ACC112 (cell line): ENCODE data around the gene LYPD6B.

ENCODE experiments used
- H2AFZ ChIP-seq: fragments of 200-600 bp; sonication (generic); one replicate; pipeline ENCODE4 v1.6.0; 2017; ENCODE audit warnings: antibody characterized with exemption, low read length; ENCODE audit not compliant: unreplicated experiment
- H3K27ac ChIP-seq: fragments of 200-600 bp; sonication (generic); 2 replicates; pipeline ENCODE4 v1.5.1; 2014; ENCODE audit warnings: low read depth, mild to moderate bottlenecking, antibody characterized with exemption, low read length, moderate library complexity
- H3K27me3 ChIP-seq: fragments of 200-600 bp; sonication (generic); 2 replicates; pipeline ENCODE4 v1.6.1; 2014; ENCODE audit warnings: mild to moderate bottlenecking, antibody characterized with exemption, low read length, moderate library complexity, mixed read lengths; ENCODE audit not compliant: insufficient read depth
- H3K36me3 ChIP-seq: fragments of 200-600 bp; sonication (generic); 2 replicates; pipeline ENCODE4 v1.6.1; 2016; ENCODE audit warnings: mild to moderate bottlenecking, antibody characterized with exemption, low read length, moderate library complexity, mixed read lengths; ENCODE audit not compliant: insufficient read depth
- H3K4me1 ChIP-seq: fragments of 200-600 bp; sonication (generic); one replicate; pipeline ENCODE4 v1.6.1; 2016; ENCODE audit warnings: low read length, mixed read lengths; ENCODE audit not compliant: insufficient read depth, unreplicated experiment, control insufficient read depth
- H3K4me3 ChIP-seq: fragments of 200-600 bp; sonication (generic); 2 replicates; pipeline ENCODE4 v1.5.1; 2014; ENCODE audit warnings: mild to moderate bottlenecking, low read depth, low read length
- H3K79me2 ChIP-seq: fragments of 200-600 bp; sonication (generic); one replicate; pipeline ENCODE4 v1.6.0; 2016; ENCODE audit warnings: low read length; ENCODE audit not compliant: control insufficient read depth, unreplicated experiment, insufficient read depth

The LYPD6B gene

DNA sequence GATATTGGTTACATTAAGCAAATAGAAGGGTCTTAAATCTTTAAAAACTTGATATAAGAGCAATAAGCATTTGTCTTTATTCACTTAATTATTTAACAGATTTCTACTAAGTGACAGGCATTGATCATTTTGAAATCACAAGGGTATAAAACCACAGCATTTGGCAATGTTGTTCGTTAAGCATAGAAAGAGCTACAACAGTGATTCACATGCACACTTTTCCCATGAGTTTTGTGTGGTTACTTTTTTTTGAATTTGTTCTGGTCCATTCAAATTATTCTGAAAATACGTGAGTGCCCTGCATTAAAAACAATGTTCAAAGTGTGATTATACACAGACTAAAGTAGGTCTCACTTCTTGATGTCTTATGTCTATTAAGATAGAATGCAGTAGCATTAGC is 52.2 kb downstream of the LYPD6B start:
- no peak overlapping the region for H2AFZ ChIP-seq

DNA sequence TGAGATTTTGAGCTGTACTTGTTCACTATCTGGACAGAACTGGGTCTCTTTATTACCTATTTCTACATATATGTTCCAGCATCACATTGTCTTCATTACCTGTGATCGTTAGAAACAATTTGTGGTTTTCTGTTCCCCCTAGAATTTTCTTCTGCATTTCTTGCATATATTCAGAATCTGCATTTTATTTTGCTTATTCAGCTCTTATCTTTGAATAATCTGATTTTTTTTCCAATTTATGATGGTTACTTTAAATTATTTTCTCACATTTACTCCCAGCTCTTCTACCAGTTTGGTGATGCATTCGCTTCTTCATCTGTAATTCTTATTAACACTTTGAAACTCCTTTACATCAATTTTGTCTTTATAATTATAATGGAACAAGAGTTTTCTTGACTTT is 55.1 kb downstream of the LYPD6B start:
- Histone ChIP-seq H3K4me3 (no peak overlapping the region), H3K4me1 (no peaks in the 10 kb centered on the region), H3K36me3 (no peaks in the 10 kb centered on the region), H3K27me3 (no peaks in the 10 kb centered on the region), H2AFZ (no peak overlapping the region), H3K27ac (no peak overlapping the region), H3K79me2 (no peaks in the 10 kb centered on the region)

More for the DNA sequence above, 52.2 kb downstream of the LYPD6B start:
- Histone ChIP-seq H3K79me2 (no peaks in the 10 kb centered on the region), H3K27me3 (no peaks in the 10 kb centered on the region), H3K4me3 (no peak overlapping the region), H3K27ac (no peak overlapping the region), H3K36me3 (no peaks in the 10 kb centered on the region), H3K4me1 (no peaks in the 10 kb centered on the region)

DNA sequence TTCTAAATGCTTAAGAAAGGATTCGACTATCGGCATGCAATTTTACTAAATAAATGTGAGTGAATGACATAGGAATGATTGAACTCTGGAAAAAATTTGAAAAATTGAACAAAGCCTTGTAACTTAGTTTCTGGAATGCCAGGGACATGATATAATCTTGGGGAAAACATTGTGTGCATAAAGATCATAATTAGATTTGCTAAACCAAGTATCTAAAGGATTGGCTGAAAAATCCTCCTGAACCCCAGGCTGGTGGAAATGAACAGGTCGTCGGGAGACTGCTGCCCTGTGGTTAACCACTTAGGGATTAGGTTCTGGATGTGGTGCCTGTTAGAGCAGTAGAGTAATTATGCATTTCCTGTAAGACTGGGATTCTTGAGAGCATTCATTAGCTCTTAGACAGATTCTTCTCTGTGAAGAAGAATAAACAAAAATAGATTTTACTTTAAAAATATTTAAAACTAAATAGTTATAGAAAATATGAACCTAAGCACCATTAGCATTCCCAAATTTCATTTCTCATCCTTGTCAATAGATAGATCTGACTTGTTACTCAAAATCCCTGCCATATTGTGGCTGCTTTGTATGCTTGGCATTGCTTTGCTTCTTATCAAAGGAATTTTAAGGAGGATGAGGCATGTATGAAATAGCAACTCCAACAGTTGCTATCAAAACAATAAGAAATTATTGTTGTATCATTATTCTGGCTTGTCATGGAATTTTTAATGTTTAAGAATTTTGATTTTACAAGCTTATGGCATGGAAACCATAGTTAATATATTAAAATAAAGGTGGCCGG is 55.9 kb downstream of the LYPD6B start:
- Histone ChIP-seq H3K36me3 (no peaks in the 10 kb centered on the region), H3K27ac (no peak overlapping the region), H2AFZ (no peak overlapping the region), H3K79me2 (no peaks in the 10 kb centered on the region), H3K4me1 (no peaks in the 10 kb centered on the region), H3K27me3 (no peaks in the 10 kb centered on the region), H3K4me3 (no peak overlapping the region)

DNA sequence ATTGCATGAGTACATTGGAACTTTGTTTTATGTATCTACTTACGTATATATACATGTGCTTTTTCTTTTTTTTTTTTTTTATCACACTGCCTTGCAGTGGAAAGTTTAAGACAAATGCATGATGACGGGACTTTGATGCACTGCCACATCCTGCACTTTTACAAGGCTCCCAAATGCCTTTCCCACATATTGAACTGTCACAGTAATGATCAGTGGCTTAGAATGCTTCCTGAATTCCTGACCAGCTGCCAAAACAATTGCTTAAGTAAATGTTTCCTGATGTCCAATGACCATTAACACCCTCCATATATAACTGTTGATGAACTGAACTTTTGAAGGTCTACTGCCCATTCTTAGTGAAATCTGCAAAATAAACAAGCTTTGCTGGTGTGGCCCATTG is 60.2 kb downstream of the LYPD6B start:
- Histone ChIP-seq H3K4me1 (no peaks in the 10 kb centered on the region), H3K4me3 (no peak overlapping the region), H2AFZ (no peak overlapping the region), H3K27me3 (no peaks in the 10 kb centered on the region), H3K79me2 (no peaks in the 10 kb centered on the region), H3K36me3 (no peaks in the 10 kb centered on the region), H3K27ac (no peak overlapping the region)

DNA sequence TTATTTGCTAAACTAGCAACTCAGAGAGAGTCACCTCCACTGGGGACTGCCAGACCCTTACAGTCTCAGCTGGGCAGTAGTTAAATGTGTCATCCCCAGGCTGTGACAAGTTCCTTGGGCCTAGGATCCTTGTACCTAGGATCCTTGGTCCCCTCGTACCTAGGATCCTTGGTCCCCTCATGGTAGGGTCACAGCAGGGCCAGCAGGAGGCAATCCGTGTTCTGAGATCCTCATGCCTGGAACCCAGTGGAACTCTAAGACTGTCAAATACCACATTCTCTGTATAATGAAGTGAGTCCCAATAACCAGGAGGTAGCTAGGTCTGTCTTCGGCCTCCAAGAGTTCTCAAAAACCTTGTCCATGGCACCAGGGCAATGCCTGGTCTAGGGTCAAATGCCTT is 60.8 kb downstream of the LYPD6B start:
- H3K4me1 ChIP-seq = no peaks in the 10 kb centered on the region
- no peaks in the 10 kb centered on the region for H3K79me2 ChIP-seq
- H3K27me3 ChIP-seq = no peaks in the 10 kb centered on the region

DNA sequence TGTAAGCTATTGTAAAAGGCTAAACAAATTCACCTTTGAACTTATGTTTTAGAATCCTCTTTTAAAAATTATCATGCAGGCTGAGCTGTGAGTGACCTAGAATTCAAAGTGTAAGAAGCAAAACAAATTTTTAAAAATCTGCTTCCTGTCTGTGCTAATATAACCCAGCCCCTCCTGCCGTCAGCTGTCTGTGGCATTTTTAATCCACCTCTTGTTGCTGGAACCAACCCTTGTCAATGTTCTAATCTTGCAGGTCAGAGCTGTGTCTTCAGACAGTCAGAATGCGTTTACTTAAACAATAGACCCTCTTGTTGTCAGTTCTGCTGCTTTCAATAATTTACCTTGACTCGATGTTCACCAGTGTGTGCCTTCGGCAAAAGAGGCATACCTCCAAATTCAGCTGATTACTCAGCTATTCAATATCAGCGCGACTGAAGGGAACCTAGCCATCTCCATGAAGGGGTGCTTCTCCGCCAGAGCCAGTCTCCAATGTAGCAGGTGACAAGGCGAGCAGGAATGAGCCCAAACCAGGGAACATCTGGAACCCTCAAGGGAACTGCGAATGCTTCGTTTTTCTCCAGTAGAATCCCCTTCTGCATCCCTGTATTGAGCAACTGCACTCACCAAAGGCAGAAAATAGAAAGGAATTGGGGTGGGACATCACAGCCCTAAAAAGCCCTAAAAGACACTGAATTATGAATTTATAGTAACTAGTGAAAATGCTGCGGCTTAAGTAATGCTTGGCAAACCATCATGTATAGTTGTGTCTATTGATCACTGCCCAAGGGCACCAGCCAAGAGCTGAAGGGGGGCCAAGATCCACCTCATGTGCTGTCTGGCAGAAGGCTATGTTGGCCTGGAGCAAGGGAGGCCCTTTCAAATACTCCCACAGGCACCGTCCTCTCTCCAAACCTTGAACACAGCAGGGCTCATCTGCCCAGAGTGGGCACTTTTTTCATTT is 62.5 kb downstream of the LYPD6B start:
- Histone ChIP-seq H3K4me1 (no peaks in the 10 kb centered on the region), H3K4me3 (no peak overlapping the region), H3K27ac (no peak overlapping the region), H3K36me3 (no peaks in the 10 kb centered on the region), H2AFZ (no peak overlapping the region), H3K27me3 (no peaks in the 10 kb centered on the region), H3K79me2 (no peaks in the 10 kb centered on the region)

More for the DNA sequence above, 60.8 kb downstream of the LYPD6B start:
- H3K27ac ChIP-seq = no peak overlapping the region
- no peaks in the 10 kb centered on the region for H3K36me3 ChIP-seq
- H2AFZ ChIP-seq = no peak overlapping the region
- no peak overlapping the region for H3K4me3 ChIP-seq

DNA sequence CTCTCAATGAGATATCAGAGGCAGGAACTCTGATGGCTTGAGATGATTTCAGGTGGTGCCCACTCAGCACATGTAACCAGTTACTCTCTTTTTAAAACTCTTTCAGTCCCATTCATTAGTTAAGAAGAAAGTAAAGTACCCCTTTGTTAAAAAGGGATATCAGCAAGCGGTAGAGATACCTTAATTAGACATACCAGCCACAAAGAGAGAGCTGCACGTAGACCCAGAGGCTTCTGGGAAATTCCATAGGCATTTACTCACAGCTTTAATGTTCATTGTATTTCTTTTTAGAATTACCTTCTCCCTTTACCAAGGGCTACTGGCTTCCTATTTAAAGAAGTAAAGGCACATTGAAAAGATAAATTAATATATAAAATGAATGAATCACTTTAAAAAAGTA is 63.3 kb downstream of the LYPD6B start:
- no peak overlapping the region for H2AFZ ChIP-seq
- H3K27ac ChIP-seq = no peak overlapping the region
- H3K79me2 ChIP-seq = no peaks in the 10 kb centered on the region
- no peaks in the 10 kb centered on the region for H3K4me1 ChIP-seq
- H3K36me3 ChIP-seq = no peaks in the 10 kb centered on the region
- H3K27me3 ChIP-seq = no peaks in the 10 kb centered on the region
- H3K4me3 ChIP-seq = no peak overlapping the region

DNA sequence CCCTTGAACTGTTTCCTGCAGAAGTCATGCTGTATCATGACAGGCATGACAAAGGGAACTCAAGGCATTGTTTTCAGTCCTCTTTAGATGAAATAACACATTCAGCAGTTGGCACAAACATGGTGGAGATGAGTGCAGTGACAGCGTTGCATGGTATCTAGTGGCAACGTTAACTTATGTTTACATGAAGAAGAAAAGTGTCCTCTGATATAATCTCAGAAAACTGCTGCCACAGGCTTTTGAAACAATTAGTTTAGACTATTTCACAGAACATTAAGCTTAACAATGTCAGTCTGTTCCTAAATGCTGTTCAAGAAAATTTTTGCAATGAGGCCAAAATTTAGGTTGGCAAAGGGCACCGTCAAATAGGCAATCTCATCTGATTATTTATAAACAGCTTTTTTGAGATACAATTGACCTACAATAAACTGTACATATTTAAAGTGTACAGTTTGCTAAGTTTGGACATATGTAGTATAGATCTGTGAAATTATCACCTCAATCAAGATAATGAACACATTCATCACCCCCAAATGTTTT is 64.7 kb downstream of the LYPD6B start:
- Histone ChIP-seq H3K27me3 (no peaks in the 10 kb centered on the region), H3K79me2 (no peaks in the 10 kb centered on the region), H3K27ac (no peak overlapping the region), H3K36me3 (no peaks in the 10 kb centered on the region), H2AFZ (no peak overlapping the region), H3K4me1 (no peaks in the 10 kb centered on the region), H3K4me3 (no peak overlapping the region)

DNA sequence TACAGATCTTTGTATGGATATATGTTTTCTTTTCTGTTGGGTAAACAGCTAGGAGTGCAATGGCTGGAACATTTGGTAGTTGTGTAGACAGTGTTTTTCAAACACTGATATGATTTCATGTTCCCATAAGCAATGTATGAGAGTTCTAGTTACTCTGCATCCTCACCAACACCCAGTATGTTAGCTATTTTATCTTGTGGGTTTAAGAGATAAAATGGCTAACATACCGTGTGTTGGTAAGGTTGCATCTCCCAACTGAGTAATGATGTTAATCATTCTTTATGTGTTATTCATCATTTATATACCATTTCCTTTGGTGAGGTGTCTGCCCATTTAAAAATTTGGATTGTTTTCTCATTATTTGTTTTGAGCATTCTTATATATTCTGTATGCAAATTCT is 65.7 kb downstream of the LYPD6B start:
- Histone ChIP-seq H3K4me3 (no peak overlapping the region), H3K79me2 (no peaks in the 10 kb centered on the region), H3K36me3 (no peaks in the 10 kb centered on the region), H3K4me1 (no peaks in the 10 kb centered on the region), H2AFZ (no peak overlapping the region), H3K27me3 (no peaks in the 10 kb centered on the region), H3K27ac (no peak overlapping the region)

DNA sequence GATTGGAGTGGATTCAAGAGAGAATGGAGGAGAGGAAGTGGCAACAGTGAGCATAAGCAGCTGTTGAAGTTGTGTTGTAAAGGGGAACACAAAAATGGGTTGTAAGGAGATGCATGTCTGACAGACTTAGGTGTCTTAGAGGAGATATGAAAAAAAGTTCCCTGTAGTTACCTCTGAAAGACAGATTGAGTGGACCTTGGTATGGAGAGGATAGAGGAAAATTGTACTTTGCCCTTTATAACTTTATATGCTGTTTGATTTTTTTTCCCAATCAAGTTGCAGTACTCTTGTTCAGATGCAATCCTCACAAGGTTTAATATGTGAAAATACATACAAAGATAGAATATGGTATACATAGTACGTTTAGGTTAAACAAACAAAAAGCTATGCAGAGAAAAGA is 73.6 kb downstream of the LYPD6B start:
- Histone ChIP-seq H3K4me1 (no peaks in the 10 kb centered on the region), H3K27ac (no peak overlapping the region), H3K36me3 (no peaks in the 10 kb centered on the region), H3K4me3 (no peak overlapping the region), H2AFZ (no peak overlapping the region), H3K27me3 (no peaks in the 10 kb centered on the region), H3K79me2 (no peaks in the 10 kb centered on the region)
